HG02623 (cell line): ENCODE results near the gene PRKRIP1.
"Not testable (repeated sequence)": the region's sequence is repeated elsewhere in the genome, so short reads cannot be mapped to it uniquely, and the experiment has no call there.

Source experiments
- ATAC-seq: cut with Tn5 transposase; IDR thresholded peaks from one replicate; pipeline ENCODE4 v1.9.1; 2021; ENCODE audit warnings: moderate library complexity; ENCODE audit not compliant: unreplicated experiment

The PRKRIP1 gene

GRCh38 chr7:102403563-102403962, 7.4 kb downstream of the PRKRIP1 start:
- ATAC-seq, result no peak

- peak; percentile 67 for ATAC-seq
Observed at GRCh38 chr7:102404005-102404861, 8.1 kb downstream of the PRKRIP1 start.

- not testable (repeated sequence) for ATAC-seq
Observed at GRCh38 chr7:102404862-102405188, 8.7 kb downstream of the PRKRIP1 start.

GRCh38 chr7:102407910-102408309, 11.7 kb downstream of the PRKRIP1 start:
- no peak for ATAC-seq

- not testable (repeated sequence) for ATAC-seq
Observed at GRCh38 chr7:102408530-102408929, 12.4 kb downstream of the PRKRIP1 start.

- ATAC-seq, result no peak
Observed at GRCh38 chr7:102409340-102409739, 13.2 kb downstream of the PRKRIP1 start.

- no peak for ATAC-seq
Observed at GRCh38 chr7:102410123-102410522, 14.0 kb downstream of the PRKRIP1 start.

GRCh38 chr7:102410918-102411317, 14.8 kb downstream of the PRKRIP1 start:
- ATAC-seq, result no peak

GRCh38 chr7:102412548-102412947, 16.4 kb downstream of the PRKRIP1 start:
- ATAC-seq, result no peak

- ATAC-seq, result no peak
Observed at GRCh38 chr7:102413091-102413490, 16.9 kb downstream of the PRKRIP1 start.

- ATAC-seq, result no peak
Observed at GRCh38 chr7:102413611-102414010, 17.4 kb downstream of the PRKRIP1 start.

- ATAC-seq, result peak; percentile 42
Observed at GRCh38 chr7:102415685-102416225, 19.6 kb downstream of the PRKRIP1 start.

GRCh38 chr7:102416406-102416805, 20.2 kb downstream of the PRKRIP1 start:
- ATAC-seq, result no peak

- ATAC-seq, result no peak
Observed at GRCh38 chr7:102417105-102417504, 20.9 kb downstream of the PRKRIP1 start.

- no peak for ATAC-seq
Observed at GRCh38 chr7:102418592-102418991, 22.4 kb downstream of the PRKRIP1 start.

GRCh38 chr7:102421706-102422240, 25.6 kb downstream of the PRKRIP1 start:
- no peak for ATAC-seq

- ATAC-seq, result no peak
Observed at GRCh38 chr7:102424129-102424551, 28.0 kb downstream of the PRKRIP1 start.

- ATAC-seq, result no peak
Observed at GRCh38 chr7:102424787-102425218, 28.6 kb downstream of the PRKRIP1 start.

GRCh38 chr7:102425639-102426267, 29.6 kb downstream of the PRKRIP1 start:
- peak; percentile 54 for ATAC-seq

- peak; percentile 45 for ATAC-seq
Observed at GRCh38 chr7:102426268-102427018, 30.3 kb downstream of the PRKRIP1 start.

GRCh38 chr7:102427019-102427405, 30.8 kb downstream of the PRKRIP1 start:
- ATAC-seq, result no peak
